ENCODE measurements around the gene B3GNT9.

B3GNT9 gene

GRCh38 chr16:67109407-67110135, 41.2 kb downstream of the B3GNT9 start, which contains the start of gene PHAF1:
PHAF1 (plus strand) TSS chr16:67109941; CDS start chr16:67110176, 235 bp downstream.
- peak; percentile 17 for DNase-seq

GRCh38 chr16:67108931-67109406, 41.8 kb downstream of the B3GNT9 start:
- no peak for DNase-seq

GRCh38 chr16:67108489-67108888, 42.3 kb downstream of the B3GNT9 start:
- DNase-seq = no peak

- no peak for DNase-seq
These were observed 44.9 kb downstream of the B3GNT9 start for GRCh38 chr16:67105881-67106280.

GRCh38 chr16:67105246-67105645, 45.6 kb downstream of the B3GNT9 start:
- no peak for DNase-seq

- DNase-seq = no peak
These were observed 46.0 kb downstream of the B3GNT9 start for GRCh38 chr16:67104845-67105244.

- no peak for DNase-seq
These were observed 46.7 kb downstream of the B3GNT9 start for GRCh38 chr16:67104061-67104460.

GRCh38 chr16:67101311-67102082, 49.3 kb downstream of the B3GNT9 start:
- DNase-seq = no peak

- DNase-seq = no peak
These were observed 50.1 kb downstream of the B3GNT9 start for GRCh38 chr16:67100569-67101310.

GRCh38 chr16:67098599-67098998, 52.2 kb downstream of the B3GNT9 start:
- no peak for DNase-seq

Data from NCI-H2029 treated with DMSO at 0.1 percent for 48 hours (cell line).